Endothelial cell of umbilical vein (primary cell): Measurements from ENCODE around the gene CCL13. TPM values are rescaled to one million over a fixed set of nuclear protein-coding genes. Genes with fewer than 3 reads are reported as not detected.

ENCODE experiments used
- BruUV-seq: library from RNA; stranded (reverse); fragments of 400-500 nt; replicated peaks from 2 replicates; lab custom pipeline; 2021; lab: Mats Ljungman, UMichigan
- CTCF ChIA-PET: fragments of 300-600, 350-600 bp; sonication (Branson Sonifier 250); formaldehyde crosslinking; loops from one replicate; lab custom pipeline; 2021; ENCODE audit warnings: antibody characterized with exemption, inconsistent platforms; lab: Charles Lee
- POLR2A ChIA-PET: fragments of 300-600, 350-600 bp; sonication (Branson Sonifier 250); formaldehyde crosslinking; loops from one replicate; lab custom pipeline; 2021; ENCODE audit warnings: antibody characterized with exemption, inconsistent platforms; lab: Charles Lee
- DNase-seq: peaks from one replicate; pipeline ENCODE4 v3.0.0-alpha.2; 2011; ENCODE audit warnings: low read depth, low spot score
- FAIRE-seq: peaks from 2 replicates; lab custom pipeline; 2011; peaks lifted over from hg19 to GRCh38; lab: Jason Lieb, UNC
- H2AFZ ChIP-seq: 2 replicates; pipeline ENCODE4 v1.6.0; 2012; ENCODE audit warnings: low read depth, low read length, control low read depth, inconsistent platforms
- H3K27ac ChIP-seq: 2 replicates; pipeline ENCODE4 v1.5.1; 2011; ENCODE audit warnings: low read depth, mild to moderate bottlenecking, control low read depth, low read length, moderate library complexity; ENCODE audit not compliant: insufficient read depth
- H3K27me3 ChIP-seq, 2 experiments: 2 replicates each; pipeline versions ENCODE4 v1.6.0 to v1.6.1; 2011; ENCODE audit warnings: low read length in 2 of 2, mixed read lengths in 1 of 2; ENCODE audit not compliant: control insufficient read depth in 2 of 2, insufficient read depth in 2 of 2
- H3K36me3 ChIP-seq, 2 experiments: 2 replicates in 1 of 2; 3 replicates in 1 of 2; pipeline ENCODE4 v1.5.1; 2011; ENCODE audit warnings: low read length in 2 of 2, mild to moderate bottlenecking in 1 of 2, moderate library complexity in 1 of 2; ENCODE audit not compliant: control insufficient read depth in 2 of 2, insufficient read depth in 2 of 2; ENCODE audit errors: extremely low read depth in 1 of 2
- H3K4me1 ChIP-seq: 3 replicates; pipeline ENCODE4 v1.5.1; 2011; ENCODE audit warnings: mild to moderate bottlenecking, low read length; ENCODE audit not compliant: control insufficient read depth, insufficient read depth; ENCODE audit errors: extremely low read depth
- H3K4me2 ChIP-seq: 2 replicates; pipeline ENCODE4 v1.6.1; 2011; ENCODE audit warnings: low read length, control low read depth, mixed read lengths; ENCODE audit not compliant: insufficient read depth
- H3K4me3 ChIP-seq, 3 experiments: fragments of 200-600 bp in 1 of 3; sonication (generic), shearing (Covaris generic) in 1 of 3; replicated peaks in 1 of 3; 2 replicates each; pipeline ENCODE4 v1.5.1; 2011 to 2016; ENCODE audit warnings: control low read depth in 3 of 3, low read length in 3 of 3, mild to moderate bottlenecking in 2 of 3, inconsistent platforms in 1 of 3, low read depth in 1 of 3, moderate library complexity in 1 of 3; ENCODE audit not compliant: insufficient read depth in 1 of 3
- H3K79me2 ChIP-seq: 2 replicates; pipeline ENCODE4 v1.6.0; 2012; ENCODE audit warnings: low read length, inconsistent platforms; ENCODE audit not compliant: control insufficient read depth, insufficient read depth
- H3K9ac ChIP-seq: replicated peaks from 2 replicates; pipeline ENCODE3; 2011; ENCODE audit warnings: low read length, control low read depth; ENCODE audit not compliant: insufficient read depth; ENCODE audit errors: extremely low read depth
- H3K9me1 ChIP-seq: replicated peaks from 3 replicates; pipeline ENCODE4 v1.6.0; 2011; ENCODE audit warnings: mild to moderate bottlenecking, low read length; ENCODE audit not compliant: control insufficient read depth, insufficient read depth; ENCODE audit errors: extremely low read depth
- H3K9me3 ChIP-seq: replicated peaks from 2 replicates; pipeline ENCODE4 v1.5.1; 2012; ENCODE audit warnings: low read length, inconsistent platforms; ENCODE audit not compliant: control insufficient read depth, insufficient read depth
- H4K20me1 ChIP-seq: replicated peaks from 2 replicates; pipeline ENCODE3; 2011; ENCODE audit warnings: mild to moderate bottlenecking, low read length; ENCODE audit not compliant: control insufficient read depth, insufficient read depth; ENCODE audit errors: extremely low read depth
- FOS ChIP-seq: IDR thresholded peaks from 2 replicates; pipeline ENCODE4 v1.6.1; 2011; ENCODE audit warnings: mild to moderate bottlenecking, low read length, moderate library complexity, borderline replicate concordance; ENCODE audit not compliant: insufficient read depth
- JUN ChIP-seq: IDR thresholded peaks from 2 replicates; pipeline ENCODE4 v1.6.1; 2011; ENCODE audit warnings: borderline replicate concordance, low read depth; ENCODE audit not compliant: insufficient read length, insufficient read depth
- MYC ChIP-seq: IDR thresholded peaks from one replicate; pipeline ENCODE4 v1.6.1; 2011; ENCODE audit warnings: mild to moderate bottlenecking, low read depth, low read length
- dilution Hi-C: fragments of 300-500 bp; cut with MboI; formaldehyde crosslinking; loops from one replicate; pipeline ENCODE4 v1.15.0; 2019; ENCODE audit warnings: low sequenced_read_pairs; ENCODE audit not compliant: extremely low pct_ligation_motif_present
- intact Hi-C: fragments of 100-400 bp; cut with micrococcal nuclease; formaldehyde crosslinking; loops from one replicate; pipeline ENCODE4 v1.10.0; 2022
- polyA plus RNA-seq, 4 experiments: library from polyadenylated mRNA; depleted of rRNA in 3 of 4; stranded (reverse) in 3 of 4; unstranded in 1 of 4; fragments of >200 nt; gene quantifications; 2 replicates each; pipeline versions ENCODE4 v1.2.1 to v1.2.3, GENCODE V29; 2011 to 2012; ENCODE audit warnings: missing spikeins in 1 of 4
- total RNA-seq: library from RNA; stranded (reverse); gene quantifications from 2 replicates; pipeline ENCODE4 v1.2.3, GENCODE V29; 2021
- TF ChIP-seq, protein P1 (sequence below): IDR thresholded peaks from 2 replicates; pipeline ENCODE4 v1.6.1; 2011; ENCODE audit not compliant: insufficient read depth, insufficient read length

CCL13 gene
- total and polyA plus RNA-seq, 2 donors (not counting 3 experiments of a cell fraction or from before 2014, with no cell fraction given) = not detected

DNA sequence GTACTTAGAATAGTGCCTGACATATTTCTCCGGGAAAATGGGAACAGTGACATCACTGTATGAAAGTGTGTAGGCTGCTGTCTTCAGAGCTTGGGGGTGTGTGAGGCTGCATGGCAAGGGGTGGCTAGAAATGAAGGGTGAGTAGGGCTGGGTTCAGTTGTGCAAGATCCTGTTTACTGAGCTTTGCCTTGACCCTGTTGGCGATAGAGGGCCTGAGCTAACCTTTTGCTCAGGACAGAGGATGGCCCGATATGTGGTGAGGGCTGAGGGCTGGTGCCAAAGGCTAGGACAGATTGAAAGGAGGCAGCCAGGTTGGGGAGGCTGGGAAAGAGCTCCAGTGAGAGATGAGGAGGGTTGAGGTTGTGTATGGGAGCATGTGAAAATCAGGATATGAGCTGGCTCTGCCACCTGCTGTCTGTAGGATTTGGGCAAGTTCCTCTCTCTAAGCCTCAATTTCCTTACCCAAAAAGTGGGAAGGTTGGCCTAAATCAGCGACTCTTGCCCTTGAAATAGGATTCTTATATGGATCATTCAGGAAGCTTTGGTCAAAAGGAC lies 12.7 kb downstream of the CCL13 start:
- no peak for DNase-seq
- POLR2A ChIA-PET = no interaction called here
- no peak overlapping the region for H3K27ac ChIP-seq
- no peaks in the 10 kb centered on the region for H3K79me2 ChIP-seq
- no peak overlapping the region for H3K4me2 ChIP-seq
- H3K4me3 ChIP-seq = no peak overlapping the region
- H3K9me3 ChIP-seq = no peaks in the 10 kb centered on the region
- no peak overlapping the region for H3K9ac ChIP-seq
- H4K20me1 ChIP-seq = no peaks in the 10 kb centered on the region
- CTCF ChIA-PET = interaction anchor here (0.7 to 1.5 kb wide), 4 partner anchors 13 to 198 kb away, joined by 3 to 7 read pairs (median 3); no protein-coding TSS in a partner anchor
- no peak overlapping the region for H2AFZ ChIP-seq
- H3K4me1 ChIP-seq = peaks cover 8% of the 10 kb centered on the region
- H3K27me3 ChIP-seq = peaks cover 0 to 2% of the 10 kb centered on the region in 2 experiments
- H3K36me3 ChIP-seq = no peaks in the 10 kb centered on the region
- FAIRE-seq = no peak
- no TSS peak for BruUV-seq
- TF ChIP-seq, protein P1, sequence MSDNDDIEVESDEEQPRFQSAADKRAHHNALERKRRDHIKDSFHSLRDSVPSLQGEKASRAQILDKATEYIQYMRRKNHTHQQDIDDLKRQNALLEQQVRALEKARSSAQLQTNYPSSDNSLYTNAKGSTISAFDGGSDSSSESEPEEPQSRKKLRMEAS = no peak
- intact Hi-C loops = no loop called here
- dilution Hi-C loops = no loop called here
- H3K9me1 ChIP-seq = no peaks in the 10 kb centered on the region

- no TSS peak for BruUV-seq
- dilution Hi-C loops = no loop called here
- no peak overlapping the region for H3K4me3 ChIP-seq
- no peaks in the 10 kb centered on the region for H3K36me3 ChIP-seq
- no peak overlapping the region for H2AFZ ChIP-seq
- no peak overlapping the region for H3K27ac ChIP-seq
- peaks cover 8% of the 10 kb centered on the region for H3K4me1 ChIP-seq
- no peak overlapping the region for H3K4me2 ChIP-seq
- H3K79me2 ChIP-seq = no peaks in the 10 kb centered on the region
- no peaks in the 10 kb centered on the region for H3K9me3 ChIP-seq
- POLR2A ChIA-PET = no interaction called here
- H4K20me1 ChIP-seq = no peaks in the 10 kb centered on the region
- no peak for DNase-seq
- H3K9me1 ChIP-seq = no peaks in the 10 kb centered on the region
- intact Hi-C loops = no loop called here
- no peak overlapping the region for H3K9ac ChIP-seq
- peaks cover 0 to 2% of the 10 kb centered on the region in 2 experiments for H3K27me3 ChIP-seq
- TF ChIP-seq MYC (no peak), JUN (no peak), FOS (no peak)
- FAIRE-seq = no peak
- CTCF ChIA-PET = interaction anchor here (0.7 to 1.5 kb wide), 3 partner anchors 13 to 199 kb away, joined by 3 to 7 read pairs (median 3); no protein-coding TSS in a partner anchor
These were observed 13.3 kb downstream of the CCL13 start for GRCh38 chr17:34369571-34369970.
